HCT116 (cell line): Measurements from ENCODE around the gene RHBDD1.

ENCODE experiments used
- ATF3 ChIP-seq: IDR thresholded peaks from 2 replicates; pipeline ENCODE4 v1.6.1; 2012
- CEBPB ChIP-seq: IDR thresholded peaks from 2 replicates; pipeline ENCODE4 v1.6.1; 2012; ENCODE audit warnings: low read depth
- CTCF ChIP-seq, 3 experiments: fragments of 200-600 bp in 1 of 3; sonication (generic) in 1 of 3; IDR thresholded peaks in 2 of 3; conservative IDR thresholded peaks in 1 of 3; 2 replicates each; pipeline ENCODE4 v1.5.1; 2012 to 2017; ENCODE audit warnings: low read depth in 2 of 3, low read length in 2 of 3, antibody characterized with exemption in 1 of 3, borderline replicate concordance in 1 of 3, control low read depth in 1 of 3, mild to moderate bottlenecking in 1 of 3, mixed read lengths in 1 of 3, mixed run types in 1 of 3, moderate library complexity in 1 of 3; ENCODE audit not compliant: insufficient read depth in 1 of 3
- EGR1 ChIP-seq: IDR thresholded peaks from 2 replicates; pipeline ENCODE4 v1.6.1; 2012; ENCODE audit warnings: low read depth
- ELF1 ChIP-seq: IDR thresholded peaks from 2 replicates; pipeline ENCODE4 v1.6.1; 2012; ENCODE audit warnings: low read depth, borderline replicate concordance
- EZH2 ChIP-seq: fragments of 200-600 bp; sonication (generic); IDR thresholded peaks from 2 replicates; pipeline ENCODE4 v1.6.1; 2017; ENCODE audit warnings: antibody characterized with exemption, mixed run types
- FOSL1 ChIP-seq: IDR thresholded peaks from 2 replicates; pipeline ENCODE4 v1.6.1; 2012; ENCODE audit warnings: low read depth
- POLR2A ChIP-seq: IDR thresholded peaks from 2 replicates; pipeline ENCODE4 v1.7.0; 2011; ENCODE audit warnings: borderline replicate concordance; ENCODE audit not compliant: insufficient read depth, insufficient read length; ENCODE audit errors: extremely low read depth
- POLR2AphosphoS5 ChIP-seq: IDR thresholded peaks from 2 replicates; pipeline ENCODE4 v1.6.1; 2011; ENCODE audit warnings: mild to moderate bottlenecking, low read depth, low read length, moderate library complexity
- REST ChIP-seq: IDR thresholded peaks from 2 replicates; pipeline ENCODE4 v1.6.1; 2012; ENCODE audit warnings: low read depth

- TF ChIP-seq FOSL1 = no peak
- TF ChIP-seq REST = no peak
- TF ChIP-seq CTCF (IDR thresholded peaks at IDR 0.05 in 2 of 3, conservative IDR thresholded peaks at IDR 0.05 in 1 of 3; ENCODE audit: borderline replicate concordance in 1 of 3, insufficient read depth in 1 of 3, low read depth in 2 of 3, low read length in 2 of 3) = no peak
- no peak for TF ChIP-seq POLR2A
- TF ChIP-seq POLR2AphosphoS5 = no peak
- TF ChIP-seq ATF3 = no peak
- TF ChIP-seq EGR1 = no peak
- no peak for TF ChIP-seq EZH2
- no peak for TF ChIP-seq ELF1
- no peak for TF ChIP-seq CEBPB
These were observed 58.9 kb downstream of the RHBDD1 start for GRCh38 chr2:226894752-226895151.
